Natural killer cell (primary cell): ENCODE data around the gene ACCS. TPM values are rescaled to one million over a fixed set of nuclear protein-coding genes. Genes with fewer than 3 reads are reported as not detected.

Experiments
- ATAC-seq, 3 donors: fragments of 150-1000 bp in 2 of 3; fragments of 200-7000 bp in 1 of 3; cut with Tn5 transposase; 1 replicate in 1 of 3; 2 replicates in 2 of 3; pipeline ENCODE4 v1.10.0; 2021; ENCODE audit warnings: mild to moderate bottlenecking in 2 of 3, moderate library complexity in 2 of 3
- DNase-seq, 2 donors: peaks; one replicate each; pipeline versions ENCODE4 v3.0.0 to v3.0.0-alpha.2; 2013 to 2021; ENCODE audit warnings: mixed read lengths in 1 of 2
- H3K27ac ChIP-seq: one replicate; pipeline ENCODE4 v1.5.1; 2013; ENCODE audit warnings: mild to moderate bottlenecking, low read length
- H3K27me3 ChIP-seq: one replicate; pipeline ENCODE4 v1.6.1; 2013; ENCODE audit warnings: low read length; ENCODE audit not compliant: control insufficient read depth, insufficient read depth
- H3K36me3 ChIP-seq: one replicate; pipeline ENCODE4 v1.6.1; 2013; ENCODE audit warnings: low read length; ENCODE audit not compliant: control insufficient read depth, insufficient read depth
- H3K4me1 ChIP-seq: one replicate; pipeline ENCODE4 v1.6.1; 2013; ENCODE audit warnings: low read length; ENCODE audit not compliant: control insufficient read depth, insufficient read depth
- H3K4me3 ChIP-seq: one replicate; pipeline ENCODE4 v1.5.1; 2013; ENCODE audit warnings: low read length
- H3K9me3 ChIP-seq: one replicate; pipeline ENCODE4 v1.6.1; 2013; ENCODE audit warnings: low read length; ENCODE audit not compliant: control insufficient read depth, insufficient read depth
- H3K27ac Mint-ChIP-seq, 2 donors: one replicate each; pipeline ENCODE4 v1.8.0; 2022; ENCODE audit warnings: mild to moderate bottlenecking in 2 of 2, mixed read lengths in 2 of 2, moderate library complexity in 1 of 2
- H3K27me3 Mint-ChIP-seq, 2 donors: one replicate each; pipeline ENCODE4 v1.8.0; 2022; ENCODE audit warnings: low read depth in 2 of 2, mixed read lengths in 2 of 2
- H3K36me3 Mint-ChIP-seq: one replicate; pipeline ENCODE4 v1.8.0; 2022; ENCODE audit warnings: mixed read lengths
- H3K4me1 Mint-ChIP-seq, 2 donors: one replicate each; pipeline ENCODE4 v1.8.0; 2022; ENCODE audit warnings: mixed read lengths in 2 of 2
- H3K4me3 Mint-ChIP-seq: one replicate; pipeline ENCODE4 v1.8.0; 2022; ENCODE audit warnings: mild to moderate bottlenecking, moderate library complexity, mixed read lengths
- H3K9me3 Mint-ChIP-seq, 2 donors: one replicate each; pipeline ENCODE4 v1.8.0; 2022; ENCODE audit warnings: mixed read lengths in 2 of 2
- CTCF ChIP-seq: fragments of 200-600 bp; IDR thresholded peaks from one replicate; pipeline ENCODE4 v1.8.0; 2022; ENCODE audit warnings: antibody characterized with exemption
- WGBS: methylation state at CpG from one replicate; pipeline ENCODE4 v1.1.7; 2013; ENCODE audit warnings: missing lambda C conversion rate; ENCODE audit not compliant: insufficient coverage; 5-methylcytosine and 5-hydroxymethylcytosine counted together
- intact Hi-C: fragments of 100-400 bp; cut with micrococcal nuclease; formaldehyde crosslinking; loops from one replicate; pipeline ENCODE4 v1.14.2; 2022
- total RNA-seq, 4 donors: library from RNA; stranded (reverse); fragments of 120-200 nt in 1 of 4; gene quantifications; one replicate each; pipeline versions ENCODE4 v1.2.3 to v1.2.4, GENCODE V29; 2013 to 2022

The ACCS gene
- total RNA-seq, 3 donors from 2014 or later (not counting 1 experiment from before 2014, with no cell fraction given) = 16.3 to 32.1 (median 31.9) TPM

GRCh38 chr11:44029977-44030911 lies 35.8 kb upstream of the ACCS start:
- intact Hi-C loops = no loop called here
- ATAC-seq = no peak
- H3K4me3 ChIP-seq = no peak overlapping the region
- DNase-seq = no peak
- H3K9me3 Mint-ChIP-seq = no peaks in the 10 kb centered on the region
- no peak overlapping the region for H3K4me3 Mint-ChIP-seq
- no peak for TF ChIP-seq CTCF
- H3K9me3 ChIP-seq = no peaks in the 10 kb centered on the region
- no peaks in the 10 kb centered on the region for H3K4me1 ChIP-seq
- WGBS = 74% methylated on average over 5 of the region's 5 CpGs
- H3K27me3 ChIP-seq = no peaks in the 10 kb centered on the region
- no peak overlapping the region for H3K27ac Mint-ChIP-seq
- H3K4me1 Mint-ChIP-seq = no peaks in the 10 kb centered on the region
- no peaks in the 10 kb centered on the region for H3K36me3 ChIP-seq
- H3K27ac ChIP-seq = no peak overlapping the region
- peaks cover 15 to 47% of the 10 kb centered on the region in 2 donors for H3K27me3 Mint-ChIP-seq
- H3K36me3 Mint-ChIP-seq = peaks cover 8% of the 10 kb centered on the region

- no peak for ATAC-seq
- Mint-ChIP-seq H3K27me3 (peaks cover 12 to 43% of the 10 kb centered on the region in 2 donors), H3K36me3 (peaks cover 5% of the 10 kb centered on the region), H3K9me3 (no peaks in the 10 kb centered on the region), H3K27ac (no peak overlapping the region), H3K4me1 (no peaks in the 10 kb centered on the region), H3K4me3 (no peak overlapping the region)
- Histone ChIP-seq H3K9me3 (no peaks in the 10 kb centered on the region), H3K27ac (no peak overlapping the region), H3K36me3 (no peaks in the 10 kb centered on the region), H3K27me3 (no peaks in the 10 kb centered on the region), H3K4me1 (no peaks in the 10 kb centered on the region), H3K4me3 (no peak overlapping the region)
- DNase-seq = no peak
- TF ChIP-seq CTCF = no peak
- 76% methylated on average over 5 of the region's 5 CpGs for WGBS
- intact Hi-C loops = no loop called here
Measured at GRCh38 chr11:44030996-44031395, 35.1 kb upstream of the ACCS start.

DNA sequence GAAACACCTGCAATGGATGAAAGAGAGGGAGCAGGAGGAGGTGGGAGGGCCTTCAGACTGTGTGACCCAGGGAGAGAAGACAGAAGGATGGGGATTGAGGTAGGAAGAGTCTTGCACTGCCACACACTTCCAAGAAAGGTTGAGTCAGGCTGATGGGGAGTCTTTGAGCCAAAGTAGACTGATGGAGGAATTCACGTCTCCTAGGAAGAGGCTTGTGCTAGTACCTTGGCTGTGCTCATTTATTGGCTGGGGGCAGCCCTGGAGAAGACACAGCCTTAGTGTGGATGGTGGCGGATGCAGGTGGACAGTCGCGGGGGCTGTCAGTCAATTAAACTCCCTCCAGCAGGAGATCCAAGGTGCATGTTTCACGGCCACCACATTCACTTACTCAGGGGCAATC lies 34.5 kb upstream of the ACCS start:
- Mint-ChIP-seq H3K4me1 (no peaks in the 10 kb centered on the region), H3K9me3 (no peaks in the 10 kb centered on the region), H3K36me3 (no peaks in the 10 kb centered on the region), H3K4me3 (no peak overlapping the region), H3K27ac (no peak overlapping the region), H3K27me3 (peaks cover 9 to 38% of the 10 kb centered on the region in 2 donors)
- no peaks in the 10 kb centered on the region for H3K36me3 ChIP-seq
- no peak for TF ChIP-seq CTCF
- intact Hi-C loops = no loop called here
- no peaks in the 10 kb centered on the region for H3K4me1 ChIP-seq
- H3K9me3 ChIP-seq = no peaks in the 10 kb centered on the region
- ATAC-seq (no peak), DNase-seq (no peak)
- WGBS = 85% methylated on average over 5 of the region's 5 CpGs
- no peak overlapping the region for H3K4me3 ChIP-seq
- H3K27ac ChIP-seq = no peak overlapping the region
- H3K27me3 ChIP-seq = no peaks in the 10 kb centered on the region
